ENCODE results near the gene RBM33. TPM values are rescaled to one million over a fixed set of nuclear protein-coding genes. Genes with fewer than 3 reads are reported as not detected.

Gene RBM33
- total and polyA plus RNA-seq, 2 donors from 2014 or later: 9.8 to 78.7 TPM

- peaks cover 0 to 13% (median 0%) of the 10 kb centered on the region in 3 donors for H3K4me1 ChIP-seq (ENCODE audit: control insufficient read depth in 2 of 3, insufficient read depth in 2 of 3, low read depth in 1 of 3, low read length in 3 of 3)
- FAIRE-seq (no peak), DNase-seq (peak in 4 of 5 donors; percentile 26 to 75 (median 38))
- TF ChIP-seq, protein P1, sequence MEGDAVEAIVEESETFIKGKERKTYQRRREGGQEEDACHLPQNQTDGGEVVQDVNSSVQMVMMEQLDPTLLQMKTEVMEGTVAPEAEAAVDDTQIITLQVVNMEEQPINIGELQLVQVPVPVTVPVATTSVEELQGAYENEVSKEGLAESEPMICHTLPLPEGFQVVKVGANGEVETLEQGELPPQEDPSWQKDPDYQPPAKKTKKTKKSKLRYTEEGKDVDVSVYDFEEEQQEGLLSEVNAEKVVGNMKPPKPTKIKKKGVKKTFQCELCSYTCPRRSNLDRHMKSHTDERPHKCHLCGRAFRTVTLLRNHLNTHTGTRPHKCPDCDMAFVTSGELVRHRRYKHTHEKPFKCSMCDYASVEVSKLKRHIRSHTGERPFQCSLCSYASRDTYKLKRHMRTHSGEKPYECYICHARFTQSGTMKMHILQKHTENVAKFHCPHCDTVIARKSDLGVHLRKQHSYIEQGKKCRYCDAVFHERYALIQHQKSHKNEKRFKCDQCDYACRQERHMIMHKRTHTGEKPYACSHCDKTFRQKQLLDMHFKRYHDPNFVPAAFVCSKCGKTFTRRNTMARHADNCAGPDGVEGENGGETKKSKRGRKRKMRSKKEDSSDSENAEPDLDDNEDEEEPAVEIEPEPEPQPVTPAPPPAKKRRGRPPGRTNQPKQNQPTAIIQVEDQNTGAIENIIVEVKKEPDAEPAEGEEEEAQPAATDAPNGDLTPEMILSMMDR (IDR thresholded peaks at IDR 0.05; ENCODE audit: borderline replicate concordance, extremely low read depth, insufficient read depth): no peak
- H3K9me3 ChIP-seq (ENCODE audit: control insufficient read depth in 2 of 3, insufficient read depth in 1 of 3, low read length in 3 of 3): no peaks in the 10 kb centered on the region
- peaks cover 32% of the 10 kb centered on the region for H3K27me3 ChIP-seq (ENCODE audit: control insufficient read depth, insufficient read depth, low read length)
- H3K36me3 ChIP-seq (ENCODE audit: control insufficient read depth in 2 of 3, insufficient read depth in 3 of 3, low read length in 3 of 3): no peaks in the 10 kb centered on the region
- no peak within 1 kb of the TSS for H3K27ac ChIP-seq (ENCODE audit: low read depth in 2 of 2, low read length in 2 of 2)
- H3K9ac ChIP-seq (ENCODE audit: low read length in 3 of 3): no peak within 1 kb of the TSS
- intact Hi-C loops (cut with DNase I): no loop called here
- H3K4me3 ChIP-seq (ENCODE audit: low read length in 3 of 3): peak within 1 kb of the TSS in 1 of 3 donors; percentile 22
These were observed 167.7 kb downstream of the RBM33 start, which contains the start of gene SHH for GRCh38 chr7:155811895-155812761. TSS of gene SHH (minus strand) at chr7:155812463. CDS start at chr7:155812122, 341 bp downstream.

GRCh38 chr7:155813125-155813524, 168.7 kb downstream of the RBM33 start:
- Histone ChIP-seq H3K36me3 (ENCODE audit: control insufficient read depth in 2 of 3, insufficient read depth in 3 of 3, low read length in 3 of 3) (no peaks in the 10 kb centered on the region), H3K27ac (ENCODE audit: low read depth in 2 of 2, low read length in 2 of 2) (no peak overlapping the region), H3K9ac (ENCODE audit: low read length in 3 of 3) (no peak overlapping the region), H3K27me3 (ENCODE audit: control insufficient read depth, insufficient read depth, low read length) (peaks cover 26% of the 10 kb centered on the region), H3K4me1 (ENCODE audit: control insufficient read depth in 2 of 3, insufficient read depth in 2 of 3, low read depth in 1 of 3, low read length in 3 of 3) (peaks cover 0 to 8% (median 0%) of the 10 kb centered on the region in 3 donors), H3K4me3 (ENCODE audit: low read length in 3 of 3) (no peak overlapping the region), H3K9me3 (ENCODE audit: control insufficient read depth in 2 of 3, insufficient read depth in 1 of 3, low read length in 3 of 3) (no peaks in the 10 kb centered on the region)
- DNase-seq: peak in 1 of 5 donors; percentile 51
- TF ChIP-seq, protein P1 (IDR thresholded peaks at IDR 0.05; ENCODE audit: borderline replicate concordance, extremely low read depth, insufficient read depth): no peak
- no peak for FAIRE-seq
- intact Hi-C loops (cut with DNase I): no loop called here

- Histone ChIP-seq H3K27ac (ENCODE audit: low read depth in 2 of 2, low read length in 2 of 2) (no peak overlapping the region), H3K9ac (ENCODE audit: low read length in 3 of 3) (no peak overlapping the region), H3K4me3 (ENCODE audit: low read length in 3 of 3) (no peak overlapping the region), H3K4me1 (ENCODE audit: control insufficient read depth in 2 of 3, insufficient read depth in 2 of 3, low read depth in 1 of 3, low read length in 3 of 3) (peaks cover 0 to 8% (median 0%) of the 10 kb centered on the region in 3 donors), H3K9me3 (ENCODE audit: control insufficient read depth in 2 of 3, insufficient read depth in 1 of 3, low read length in 3 of 3) (no peaks in the 10 kb centered on the region), H3K36me3 (ENCODE audit: control insufficient read depth in 2 of 3, insufficient read depth in 3 of 3, low read length in 3 of 3) (no peaks in the 10 kb centered on the region), H3K27me3 (ENCODE audit: control insufficient read depth, insufficient read depth, low read length) (peaks cover 26% of the 10 kb centered on the region)
- TF ChIP-seq, protein P1 (IDR thresholded peaks at IDR 0.05; ENCODE audit: borderline replicate concordance, extremely low read depth, insufficient read depth): no peak
- intact Hi-C loops (cut with DNase I): no loop called here
- FAIRE-seq: no peak
- DNase-seq: no peak
These were observed 169.3 kb downstream of the RBM33 start for GRCh38 chr7:155813546-155814315.
